ENCODE results near the gene LCTL.
A peak's percentile ranks its signal among the peaks of the same experiment; 100 is the strongest.

LCTL gene, protein sequence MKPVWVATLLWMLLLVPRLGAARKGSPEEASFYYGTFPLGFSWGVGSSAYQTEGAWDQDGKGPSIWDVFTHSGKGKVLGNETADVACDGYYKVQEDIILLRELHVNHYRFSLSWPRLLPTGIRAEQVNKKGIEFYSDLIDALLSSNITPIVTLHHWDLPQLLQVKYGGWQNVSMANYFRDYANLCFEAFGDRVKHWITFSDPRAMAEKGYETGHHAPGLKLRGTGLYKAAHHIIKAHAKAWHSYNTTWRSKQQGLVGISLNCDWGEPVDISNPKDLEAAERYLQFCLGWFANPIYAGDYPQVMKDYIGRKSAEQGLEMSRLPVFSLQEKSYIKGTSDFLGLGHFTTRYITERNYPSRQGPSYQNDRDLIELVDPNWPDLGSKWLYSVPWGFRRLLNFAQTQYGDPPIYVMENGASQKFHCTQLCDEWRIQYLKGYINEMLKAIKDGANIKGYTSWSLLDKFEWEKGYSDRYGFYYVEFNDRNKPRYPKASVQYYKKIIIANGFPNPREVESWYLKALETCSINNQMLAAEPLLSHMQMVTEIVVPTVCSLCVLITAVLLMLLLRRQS

DNA sequence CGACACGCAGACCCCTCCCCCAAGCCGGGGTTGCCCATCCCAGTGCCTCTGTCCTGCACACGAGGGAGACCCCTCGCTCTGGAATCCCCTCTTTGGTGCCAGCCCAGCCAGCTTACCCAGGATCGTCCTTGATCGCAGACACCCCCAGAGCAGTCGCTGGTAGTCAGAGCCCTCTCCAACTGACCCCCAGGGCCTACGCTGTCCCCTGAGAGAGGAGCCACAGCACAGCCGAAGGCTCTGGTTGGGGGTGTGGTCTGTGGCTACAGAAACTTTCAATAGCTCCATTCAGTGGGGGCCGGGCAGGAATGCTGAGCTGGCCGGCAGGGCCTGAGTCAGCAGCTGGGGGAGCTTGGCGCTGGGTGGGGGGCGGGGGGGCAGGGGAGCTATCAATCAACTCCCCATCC, at the start of gene LCTL:
Gene LCTL, minus strand, starts transcription at position 258 of the 404 bp plus-strand sequence. CDS start 633 bp downstream, outside the sequence.
- no peak for DNase-seq (ENCODE audit: low read depth)

DNA sequence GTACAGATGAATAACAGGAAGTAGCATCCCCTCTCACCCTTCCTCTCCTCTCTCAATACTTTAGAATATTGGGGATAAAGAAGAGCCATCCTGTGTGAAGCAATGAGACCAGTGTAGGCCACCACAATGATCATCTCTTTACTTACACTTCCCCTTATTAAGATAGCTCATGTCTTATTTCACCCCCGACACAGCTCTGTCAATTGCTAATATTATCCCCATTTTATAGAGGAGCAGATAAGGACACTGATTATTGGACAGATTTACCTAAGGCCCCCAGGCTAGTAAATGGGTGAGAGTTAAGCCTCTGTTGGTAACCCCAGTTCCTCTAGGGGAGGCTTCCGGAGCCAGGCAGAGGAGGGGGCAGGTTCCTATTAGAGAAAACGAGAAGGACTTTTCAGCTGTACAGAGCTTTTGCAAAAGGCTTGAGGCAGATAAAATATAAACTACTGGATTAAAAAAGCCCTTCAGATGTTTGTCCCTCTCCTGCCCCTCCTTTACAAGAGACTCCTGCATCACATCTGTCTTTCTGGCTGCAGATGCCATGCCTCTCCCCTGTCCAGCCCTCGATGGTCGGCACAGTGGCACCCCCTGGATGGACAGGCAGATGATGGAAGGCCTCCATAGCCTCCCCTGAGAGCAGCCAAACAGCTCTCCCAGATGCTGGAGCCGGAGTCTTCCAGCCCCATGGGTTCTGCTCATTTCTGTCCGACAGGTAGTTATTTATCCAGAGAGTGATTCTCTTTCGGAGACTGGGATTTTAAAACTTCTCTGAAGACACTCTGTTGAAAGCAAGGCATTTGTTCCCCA, 49.4 kb upstream of the LCTL start:
- no peak for DNase-seq (ENCODE audit: low read depth)

DNA sequence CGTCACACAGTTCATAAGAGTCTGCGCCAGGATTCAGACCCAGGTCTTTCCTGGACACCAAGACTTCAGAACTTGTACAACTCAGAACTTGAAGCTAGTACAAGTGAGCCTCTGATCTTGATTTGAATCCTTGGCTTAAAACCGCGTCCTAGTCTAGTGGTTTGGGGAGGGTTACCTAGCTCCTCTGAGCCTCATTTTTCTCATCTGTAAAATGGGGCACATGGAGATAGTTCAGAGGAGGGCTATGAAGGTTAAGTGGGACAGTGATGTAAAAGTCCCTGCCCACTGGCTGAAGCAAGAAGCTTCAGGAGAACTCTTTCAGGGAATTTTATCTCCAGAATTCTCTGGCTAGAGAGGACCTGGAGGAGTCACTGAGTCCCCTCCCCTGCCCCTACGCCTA, 48.7 kb upstream of the LCTL start:
- no peak for DNase-seq (ENCODE audit: low read depth)

DNA sequence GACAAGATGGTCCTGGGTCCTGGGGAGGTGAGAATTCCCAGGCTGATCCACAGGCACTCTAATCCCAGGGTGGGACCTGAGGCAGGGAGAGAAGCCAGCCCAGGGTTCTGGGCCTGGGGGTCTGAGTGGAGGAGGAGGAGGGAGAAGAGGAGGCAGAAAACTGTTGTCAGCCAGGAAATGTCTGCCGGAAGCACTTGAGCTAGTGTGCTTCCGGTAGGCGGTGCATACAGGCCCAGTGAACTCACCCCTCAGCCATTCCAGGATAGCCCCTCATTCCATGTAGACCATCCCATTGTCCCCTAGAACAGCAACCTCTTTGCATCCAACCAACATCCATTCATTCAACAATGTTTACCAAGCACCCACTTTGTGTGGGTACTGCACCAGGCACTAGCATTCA, 47.9 kb upstream of the LCTL start:
- no peak for DNase-seq (ENCODE audit: low read depth)

DNA sequence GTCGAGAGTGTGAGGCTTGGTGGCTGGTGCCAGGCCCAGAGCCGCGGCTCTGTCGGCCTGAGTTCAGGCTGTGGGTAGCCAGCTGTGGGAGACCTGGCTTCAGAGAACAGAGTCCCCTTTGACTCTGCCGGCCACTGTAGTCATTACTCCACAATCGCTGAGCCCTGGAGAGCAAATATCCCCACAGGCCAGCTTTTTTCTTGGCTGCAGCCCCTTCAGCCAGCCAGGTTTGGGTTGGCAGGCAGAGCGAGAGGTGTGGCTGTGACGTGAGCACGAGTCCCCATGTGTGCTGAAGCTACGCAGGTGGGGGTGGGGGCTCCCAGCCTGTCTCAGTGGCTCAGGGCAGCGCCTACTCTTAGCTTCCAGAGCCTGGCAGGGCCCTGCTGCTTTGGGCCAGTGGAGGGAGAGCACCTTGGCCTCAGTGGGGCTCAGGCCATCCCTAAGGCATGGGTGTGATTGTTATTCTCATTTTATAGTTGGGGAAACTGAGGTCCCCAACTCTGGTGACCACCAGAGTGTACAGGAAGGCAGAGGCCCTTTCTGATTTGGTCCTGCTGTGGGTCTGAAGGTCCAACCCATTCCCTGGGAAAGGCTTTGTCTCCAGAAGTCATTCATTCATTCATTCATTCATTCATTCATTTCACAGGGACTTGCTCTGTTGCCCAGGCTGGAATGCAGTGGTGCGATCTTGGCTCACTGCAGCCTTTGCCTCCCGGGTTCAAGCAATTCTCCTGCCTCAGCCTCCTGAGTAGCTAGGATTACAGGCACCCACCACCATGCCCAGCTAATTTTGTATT, 45.7 kb upstream of the LCTL start:
- DNase-seq (ENCODE audit: low read depth) = no peak

DNA sequence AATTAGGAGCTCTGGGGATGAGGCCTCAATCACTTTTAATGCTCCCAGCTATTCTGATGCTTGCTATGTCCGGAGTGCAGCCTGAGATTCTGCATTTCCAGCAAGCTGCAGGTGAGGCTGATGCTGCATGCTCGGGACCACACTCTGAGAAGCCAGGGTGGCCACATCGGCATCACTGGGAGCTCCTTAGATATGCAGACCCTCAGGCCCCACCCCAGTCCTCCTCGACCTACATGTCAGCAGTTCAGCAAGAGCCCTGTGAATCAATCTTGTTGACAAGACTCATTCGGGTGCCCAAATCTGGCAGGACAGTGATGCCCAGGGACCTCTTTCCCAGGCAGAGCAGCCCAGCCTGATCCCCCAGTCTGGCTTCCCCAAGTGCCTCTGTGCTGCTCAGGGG, 44.1 kb upstream of the LCTL start:
- DNase-seq (ENCODE audit: low read depth) = no peak

DNA sequence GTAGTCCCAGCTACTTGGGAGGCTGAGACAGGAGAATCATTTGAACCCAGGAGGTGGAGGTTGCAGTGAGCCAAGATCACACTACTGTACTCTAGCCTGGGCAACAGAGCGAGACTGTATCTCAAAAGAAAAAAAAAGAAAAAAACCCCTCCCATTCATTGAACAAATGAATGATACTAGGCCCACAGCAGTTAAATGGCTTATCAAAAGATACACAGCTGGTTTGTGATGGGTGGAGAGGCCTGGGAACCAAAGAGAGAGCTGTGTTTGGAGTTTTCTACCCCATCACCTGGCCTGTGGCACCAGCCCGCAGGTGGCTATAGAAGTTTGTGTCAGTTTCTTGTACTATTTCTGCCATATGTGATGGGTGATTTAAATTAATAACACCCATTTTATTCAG, 43.1 kb upstream of the LCTL start:
- no peak for DNase-seq (ENCODE audit: low read depth)

DNA sequence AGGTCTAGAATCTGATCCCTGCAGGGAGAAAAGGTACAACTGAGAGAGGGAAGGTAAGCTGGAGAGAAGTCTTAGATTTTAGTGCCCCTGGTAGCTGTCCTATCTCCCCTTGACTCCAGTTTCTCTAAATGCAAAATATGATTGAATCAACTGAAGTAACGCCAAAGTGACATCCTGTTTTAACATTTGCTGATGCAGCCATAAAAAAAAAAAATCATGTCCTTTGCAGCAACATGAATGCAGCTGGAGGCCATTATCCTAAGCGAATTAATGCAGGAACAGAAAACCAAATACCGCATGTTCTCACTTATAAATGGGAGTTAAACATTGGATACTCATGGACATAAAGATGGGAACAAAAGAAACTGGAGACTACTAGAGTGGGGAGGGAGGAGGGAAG, 42.4 kb upstream of the LCTL start:
- DNase-seq (ENCODE audit: low read depth) = no peak

DNA sequence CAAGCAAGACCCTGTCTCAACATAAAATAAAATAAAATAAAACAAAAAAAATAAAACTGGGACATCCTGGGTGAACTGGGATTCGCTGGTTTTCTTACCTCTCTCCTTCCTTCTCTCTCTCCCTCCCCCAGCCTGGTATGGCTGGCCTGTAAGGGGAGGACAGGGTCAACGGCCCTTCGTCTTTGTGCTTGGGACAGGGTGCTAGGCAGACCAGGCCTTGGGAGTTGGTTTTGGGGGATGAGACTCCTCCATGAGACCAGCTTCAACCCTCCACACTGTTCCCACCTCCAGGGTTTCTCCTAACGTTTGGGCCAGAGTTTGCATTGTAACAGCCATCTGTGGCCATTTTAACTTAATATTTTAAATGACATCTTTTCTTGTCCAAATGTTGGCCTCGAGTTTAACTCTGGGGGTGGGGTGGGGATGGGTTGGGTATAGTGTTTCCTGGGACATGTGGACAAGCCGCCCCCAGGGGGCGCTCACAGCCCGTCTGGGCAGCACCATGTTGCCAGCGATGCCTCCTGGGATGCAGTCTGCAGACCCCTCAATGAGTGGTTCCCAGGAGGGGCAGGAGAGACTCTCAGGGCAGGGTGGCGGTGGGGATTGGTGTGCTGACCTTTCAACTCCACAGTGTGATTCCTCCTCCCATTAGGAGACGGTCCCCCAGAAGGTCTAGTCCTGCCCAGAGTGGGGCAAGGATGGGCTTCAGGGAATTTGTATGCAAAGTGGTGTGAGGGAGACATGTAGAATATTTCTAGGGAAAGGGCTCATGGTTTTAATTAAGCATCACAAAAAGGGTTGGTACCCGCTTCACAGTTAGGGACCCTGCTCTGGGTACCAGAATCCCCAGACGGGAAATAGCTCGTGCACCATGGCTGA, 37.7 kb upstream of the LCTL start:
- peak; percentile 15 for DNase-seq (ENCODE audit: low read depth)

DNA sequence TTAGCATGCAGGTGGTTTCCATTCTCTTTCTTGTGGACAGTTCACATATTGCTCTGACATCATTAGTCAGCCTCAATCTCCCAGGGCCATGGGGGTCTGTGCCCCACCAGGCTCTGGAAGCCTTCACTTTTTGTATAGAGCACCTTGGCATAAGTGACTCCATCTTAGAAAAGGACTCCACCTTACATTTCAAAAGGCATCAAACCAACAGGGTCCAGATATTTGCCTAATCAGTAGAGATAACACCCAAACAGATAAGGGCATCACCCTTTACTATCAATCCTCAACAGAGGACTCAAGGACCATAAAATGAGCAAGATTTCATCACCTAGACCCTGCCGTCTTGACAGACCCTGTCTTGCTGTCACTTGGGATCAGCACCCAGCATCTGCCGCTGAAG, 35.7 kb upstream of the LCTL start:
- no peak for DNase-seq (ENCODE audit: low read depth)

DNA sequence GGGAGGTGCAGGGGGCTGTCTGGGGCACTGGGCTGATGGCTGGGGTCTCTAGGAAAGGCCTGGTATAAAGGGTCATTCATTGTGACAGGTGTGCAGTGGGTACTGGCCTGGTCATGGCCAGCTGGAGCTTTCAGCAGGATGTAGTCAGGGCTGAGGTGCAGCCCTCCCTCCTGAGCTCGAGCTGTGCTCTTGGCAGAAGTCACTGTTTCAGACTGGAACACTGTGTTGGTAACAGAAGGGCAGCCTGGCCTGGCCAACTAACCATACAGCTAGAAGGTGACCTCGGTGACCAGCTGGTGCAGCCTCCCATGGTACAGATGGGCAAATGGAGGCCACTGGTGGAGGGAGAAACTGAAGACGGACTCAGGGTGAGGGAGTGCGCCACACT, 34.4 kb upstream of the LCTL start:
- DNase-seq (ENCODE audit: low read depth) = no peak

DNA sequence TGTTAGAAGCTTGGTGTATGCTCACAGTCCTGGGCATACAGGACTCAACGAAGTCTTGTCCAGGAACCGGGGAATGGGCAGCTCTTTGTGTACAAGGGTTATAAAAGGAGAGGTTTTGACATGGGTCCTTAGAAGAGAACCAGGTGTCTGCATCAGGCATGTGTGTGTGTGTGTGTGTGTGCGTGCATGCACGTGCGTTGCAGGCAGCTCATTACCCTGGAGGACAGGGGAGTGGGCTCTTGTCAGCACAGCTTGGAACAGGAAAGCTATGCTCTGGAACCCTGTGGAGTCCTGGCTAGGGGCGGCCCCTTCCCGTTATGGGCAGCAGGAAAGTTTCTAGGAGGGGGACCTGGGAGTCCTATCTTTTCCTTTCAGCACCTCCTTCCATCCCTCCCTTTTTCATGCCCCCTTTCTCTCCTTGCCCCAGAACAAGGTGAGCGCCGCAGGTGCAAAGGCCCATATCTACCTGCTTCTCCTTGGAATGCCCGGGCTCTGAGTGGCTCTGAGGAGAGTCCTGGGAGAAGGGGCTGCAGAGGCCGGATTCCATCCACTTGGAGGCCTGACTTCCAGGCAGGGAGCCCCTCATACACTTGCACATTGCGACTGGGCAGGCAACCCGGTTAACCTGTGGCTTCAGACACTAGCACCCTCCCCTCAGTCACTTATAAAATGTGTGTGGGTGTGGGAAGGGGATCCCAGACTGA, 33.9 kb upstream of the LCTL start:
- DNase-seq (ENCODE audit: low read depth) = no peak

DNA sequence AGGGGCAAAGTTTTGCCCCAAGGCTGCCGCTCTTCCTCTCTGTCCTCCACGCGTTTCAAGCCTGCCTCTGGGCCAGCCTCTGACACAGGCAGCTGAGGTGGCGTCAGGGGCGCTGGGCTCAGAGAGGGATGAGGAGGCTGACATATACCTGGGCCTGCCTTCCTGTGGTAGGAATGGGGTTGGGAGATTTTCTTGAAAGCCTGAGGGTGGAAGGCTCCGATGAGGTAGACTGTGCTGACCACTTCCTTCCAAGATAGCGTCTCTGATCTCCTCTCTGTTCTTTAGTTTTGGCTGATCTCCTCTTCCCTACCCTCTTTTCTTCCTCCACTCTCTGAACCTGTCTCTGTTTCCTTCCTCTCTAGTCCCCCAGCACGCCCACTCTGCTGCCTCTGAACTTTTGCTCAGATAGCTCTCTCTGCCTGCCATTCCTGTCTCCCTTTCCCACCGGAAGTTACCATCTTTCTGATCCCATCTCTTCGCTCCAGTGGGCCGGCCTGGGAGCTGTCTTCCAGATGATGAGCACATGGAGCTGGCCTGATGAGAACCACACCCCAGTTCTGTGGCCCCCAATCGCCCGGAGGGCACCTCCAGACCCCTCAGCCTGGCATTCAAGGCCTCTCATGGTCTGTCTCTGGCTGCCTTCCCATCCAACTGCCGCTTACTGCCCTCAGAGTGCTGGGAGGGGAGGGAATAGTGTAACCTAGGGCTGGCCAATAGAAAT, 32.5 kb upstream of the LCTL start:
- no peak for DNase-seq (ENCODE audit: low read depth)

DNA sequence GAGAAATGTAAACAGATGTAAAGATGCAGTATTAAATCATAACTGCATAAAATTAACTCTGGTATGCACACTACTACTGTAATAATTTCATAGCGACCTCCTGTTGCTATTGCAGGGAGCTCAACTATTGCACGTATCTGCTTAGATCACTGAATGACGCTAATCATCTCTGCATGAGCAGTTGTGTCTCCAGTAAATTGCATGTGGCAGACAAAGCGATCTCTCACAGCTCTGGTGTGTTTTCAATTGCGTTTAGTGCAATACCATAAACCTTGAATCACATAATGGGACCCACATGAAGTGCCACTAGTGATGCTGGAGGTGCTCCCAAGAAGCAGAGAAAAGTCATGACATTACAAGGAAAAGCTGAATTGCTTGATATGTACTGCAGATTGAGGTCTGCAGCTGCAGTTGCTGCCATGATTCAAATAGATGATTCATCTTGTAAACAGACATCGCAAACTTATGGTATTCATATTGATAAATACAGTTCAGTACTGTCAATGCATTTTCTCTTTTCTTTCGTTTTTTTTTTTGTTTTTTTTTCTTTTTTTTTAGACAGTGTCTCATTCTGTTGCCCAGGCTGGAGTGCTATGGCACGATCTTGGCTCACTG, 30.2 kb upstream of the LCTL start:
- no peak for DNase-seq (ENCODE audit: low read depth)

DNA sequence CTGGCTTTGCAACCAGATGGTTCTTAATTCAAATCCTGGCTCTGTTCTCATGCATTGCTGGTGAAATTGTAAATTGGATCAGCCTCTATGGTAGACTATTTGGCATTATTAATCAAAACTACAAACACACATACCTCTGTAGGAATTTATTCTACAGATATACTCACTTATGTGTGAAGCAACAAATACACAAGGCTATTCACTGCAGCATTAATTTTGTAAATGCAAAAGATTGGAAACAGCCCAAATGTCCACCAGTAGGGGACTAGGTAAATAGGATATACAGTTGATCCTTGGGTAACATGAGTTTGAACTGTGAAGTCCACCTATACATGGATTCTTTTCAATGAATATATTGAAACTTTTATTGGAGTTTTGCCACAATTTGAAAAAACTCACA, 29.5 kb upstream of the LCTL start:
- DNase-seq (ENCODE audit: low read depth) = no peak

DNA sequence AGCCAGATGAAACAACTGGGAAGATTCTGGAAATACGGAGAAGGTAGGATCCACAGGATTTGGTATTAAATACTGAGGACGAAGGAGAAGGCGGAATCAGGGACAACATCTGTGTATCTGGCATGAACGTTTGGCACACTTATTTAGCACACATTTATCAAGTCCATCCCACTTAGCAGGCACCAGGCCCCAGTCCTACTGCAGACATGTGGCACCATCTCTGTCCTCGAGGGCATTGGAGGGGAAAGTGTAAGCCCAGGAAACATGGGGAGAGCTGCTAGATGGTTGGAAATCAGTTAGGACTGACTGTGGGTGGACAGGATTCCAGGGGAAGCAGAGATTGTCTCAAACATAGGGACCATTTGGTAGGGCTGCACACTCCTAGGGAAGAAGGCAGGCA, 29.0 kb upstream of the LCTL start:
- DNase-seq (ENCODE audit: low read depth) = no peak

DNA sequence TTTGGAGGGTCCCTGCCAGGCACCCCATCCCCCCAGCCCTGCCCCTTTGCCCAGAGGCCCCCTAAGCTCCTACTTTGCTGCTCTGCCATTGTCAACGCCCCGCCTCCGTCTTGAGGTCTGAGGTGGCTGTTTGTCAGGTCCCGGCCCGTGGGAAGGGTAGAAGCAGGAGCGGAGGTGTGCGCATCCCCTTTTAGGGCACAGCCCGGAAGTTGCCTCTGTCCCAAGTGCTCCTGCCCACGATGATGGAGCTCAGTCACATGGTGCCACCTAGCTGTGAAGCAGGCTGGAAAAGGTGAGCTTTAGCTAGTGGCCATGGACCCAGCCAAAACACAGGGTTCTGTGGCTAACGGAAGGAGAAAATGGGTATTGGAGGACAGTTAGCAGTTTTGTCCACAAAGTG, 28.5 kb upstream of the LCTL start:
- no peak for DNase-seq (ENCODE audit: low read depth)

DNA sequence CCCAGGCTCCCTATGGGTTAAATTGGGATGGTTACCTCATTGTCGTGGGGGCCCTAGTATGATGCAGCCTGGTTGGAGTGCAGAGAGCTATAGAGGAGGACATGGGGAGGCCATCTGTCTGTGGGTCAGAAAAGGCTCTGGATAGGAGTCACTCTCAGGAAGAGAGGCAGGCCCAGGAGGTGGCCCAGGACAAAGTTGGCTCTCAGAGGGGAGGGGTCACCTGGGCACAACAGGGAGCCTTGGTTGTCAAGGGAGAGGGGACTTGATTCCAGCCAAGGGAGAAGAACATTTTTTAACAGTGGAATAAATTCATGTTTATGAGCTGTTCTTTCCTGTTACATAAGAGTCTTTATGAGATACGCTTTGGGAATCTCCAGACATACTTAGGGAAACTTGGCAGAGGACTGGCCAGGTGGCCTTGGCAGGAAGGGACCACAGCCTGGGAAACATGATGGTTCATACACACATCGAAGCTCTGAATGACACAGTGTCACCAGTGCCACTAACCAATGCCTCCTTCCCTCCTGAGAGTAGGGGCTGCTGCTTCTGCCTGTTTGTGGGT, 27.5 kb upstream of the LCTL start:
- DNase-seq (ENCODE audit: low read depth) = no peak

DNA sequence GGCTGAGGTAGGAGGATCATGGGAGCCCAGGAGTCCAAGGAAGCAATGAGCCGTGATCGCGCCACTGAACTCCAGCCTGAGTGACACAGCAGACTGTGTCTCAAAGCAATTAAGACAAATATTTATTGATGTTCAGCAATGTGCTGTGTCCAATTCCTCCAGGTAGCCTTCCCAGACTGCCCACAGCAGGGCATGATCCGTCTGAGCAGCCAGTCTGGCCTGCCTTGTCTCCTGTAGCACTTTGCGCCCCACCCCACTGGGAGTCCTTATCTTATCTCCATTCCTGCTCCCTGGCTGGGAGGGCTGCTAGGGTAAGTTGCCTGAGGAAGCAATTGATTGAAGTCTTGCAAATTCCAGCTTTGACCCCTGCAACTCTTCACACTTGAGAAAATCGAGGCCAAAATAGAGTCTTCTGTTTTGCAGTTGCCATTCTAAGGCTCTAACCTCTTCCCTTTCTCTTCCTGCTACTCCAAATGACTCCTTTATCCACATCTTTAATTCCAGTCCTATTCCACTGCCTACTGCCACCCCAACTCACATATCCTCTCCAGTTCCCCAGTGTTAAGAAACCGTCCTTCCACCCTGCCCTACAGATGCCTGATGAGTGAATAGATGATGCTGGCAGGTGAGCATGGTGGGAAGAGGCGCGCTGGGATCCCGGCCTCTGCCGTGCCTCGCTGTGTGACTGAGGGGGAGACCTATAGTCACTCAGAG, 26.9 kb upstream of the LCTL start:
- DNase-seq (ENCODE audit: low read depth) = no peak
